Common myeloid progenitor, CD34-positive (primary cell): ENCODE results near the gene IPO9.

Source experiments
- CTCF ChIA-PET: fragments of 350-600 bp; sonication (Branson Sonifier 250); formaldehyde crosslinking; loops from one replicate; lab custom pipeline; 2021; ENCODE audit warnings: antibody characterized with exemption; lab: Charles Lee
- POLR2A ChIA-PET: fragments of 350-600 bp; sonication (Branson Sonifier 250); formaldehyde crosslinking; loops from one replicate; lab custom pipeline; 2021; ENCODE audit warnings: antibody characterized with exemption; lab: Charles Lee
- DNase-seq, 3 donors: peaks; one replicate each; pipeline versions ENCODE4 v3.0.0 to v3.0.0-alpha.2; 2013
- H3K27ac ChIP-seq, 2 experiments: 1 replicate in 1 of 2; 2 replicates in 1 of 2; pipeline ENCODE4 v1.7.0; 2013; ENCODE audit warnings: inconsistent platforms in 2 of 2, low read length in 2 of 2, mild to moderate bottlenecking in 2 of 2, low read depth in 1 of 2, moderate library complexity in 1 of 2; ENCODE audit not compliant: severe bottlenecking in 2 of 2, insufficient read depth in 1 of 2, poor library complexity in 1 of 2
- H3K27me3 ChIP-seq, 5 experiments: replicated peaks in 2 of 5; 1 replicate in 3 of 5; 2 replicates in 2 of 5; pipeline versions ENCODE4 v1.6.1 to v1.7.0; 2013; ENCODE audit warnings: low read length in 4 of 5, mild to moderate bottlenecking in 2 of 5, moderate library complexity in 2 of 5, inconsistent platforms in 1 of 5; ENCODE audit not compliant: insufficient read depth in 5 of 5, control insufficient read depth in 4 of 5
- H3K36me3 ChIP-seq, 4 experiments: 1 replicate in 2 of 4; 2 replicates in 2 of 4; pipeline versions ENCODE4 v1.6.1 to v1.7.0; 2013; ENCODE audit warnings: low read length in 3 of 4, control low read depth in 1 of 4, mild to moderate bottlenecking in 1 of 4; ENCODE audit not compliant: control insufficient read depth in 4 of 4, insufficient read depth in 4 of 4
- H3K4me1 ChIP-seq, 4 experiments: 1 replicate in 3 of 4; 2 replicates in 1 of 4; pipeline versions ENCODE4 v1.6.1 to v1.7.1; 2013; ENCODE audit warnings: low read length in 3 of 4, mild to moderate bottlenecking in 3 of 4, control low read depth in 1 of 4, inconsistent platforms in 1 of 4, moderate library complexity in 1 of 4; ENCODE audit not compliant: control insufficient read depth in 4 of 4, insufficient read depth in 4 of 4; ENCODE audit errors: control extremely low read depth in 1 of 4
- H3K4me3 ChIP-seq, 7 experiments: 1 replicate in 4 of 7; 2 replicates in 3 of 7; pipeline versions ENCODE4 v1.5.1 to v1.7.0; 2013; ENCODE audit warnings: mild to moderate bottlenecking in 7 of 7, low read length in 6 of 7, moderate library complexity in 6 of 7, inconsistent platforms in 2 of 7, low read depth in 2 of 7, control low read depth in 1 of 7; ENCODE audit not compliant: insufficient read depth in 4 of 7, control insufficient read depth in 1 of 7; ENCODE audit errors: extremely low read depth in 1 of 7
- H3K9me3 ChIP-seq, 5 experiments: 1 replicate in 4 of 5; 2 replicates in 1 of 5; pipeline versions ENCODE4 v1.6.1 to v1.7.1; 2013; ENCODE audit warnings: low read length in 4 of 5, mild to moderate bottlenecking in 2 of 5, inconsistent platforms in 1 of 5, low read depth in 1 of 5, moderate library complexity in 1 of 5; ENCODE audit not compliant: control insufficient read depth in 4 of 5, insufficient read depth in 2 of 5; ENCODE audit errors: control extremely low read depth in 1 of 5
- WGBS: methylation state at CpG from one replicate; pipeline ENCODE4 v1.1.5; 2013; ENCODE audit not compliant: insufficient coverage; 5-methylcytosine and 5-hydroxymethylcytosine counted together

Gene IPO9

DNA sequence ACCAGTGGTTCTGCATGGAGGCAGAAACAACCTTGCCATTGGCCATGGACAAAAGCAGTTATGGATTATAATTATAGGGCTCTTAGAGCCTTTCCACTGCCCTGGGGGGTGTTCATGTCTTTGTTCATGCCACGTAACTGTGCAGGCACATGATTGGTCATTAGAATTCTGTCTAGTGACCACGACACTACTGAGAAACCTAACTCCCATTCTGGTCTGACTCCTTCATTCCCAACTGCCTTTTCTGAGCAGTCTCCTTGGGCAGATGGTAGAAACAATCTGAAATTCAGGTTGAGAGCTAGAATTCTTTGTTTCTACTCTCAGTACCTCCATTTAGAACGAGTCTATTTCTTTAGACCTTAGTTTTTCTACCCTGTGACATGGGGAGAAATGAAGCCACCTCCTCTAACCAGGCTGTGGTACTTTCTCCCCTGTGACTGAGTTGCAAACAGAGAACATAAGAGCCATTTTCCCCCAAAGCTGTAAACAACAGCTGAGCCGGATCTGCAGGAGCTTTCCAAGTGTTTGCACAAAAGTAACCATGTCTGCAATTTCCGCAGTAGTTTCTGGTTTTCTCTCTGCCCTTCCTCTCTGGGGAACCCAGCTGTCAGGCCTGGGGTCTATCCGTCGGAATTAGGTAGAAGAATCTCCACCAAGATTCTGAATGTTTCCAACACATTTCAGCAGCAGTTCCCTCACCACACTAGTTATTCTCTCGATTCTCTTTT lies 37.7 kb upstream of the IPO9 start:
- Histone ChIP-seq H3K4me1 (peaks cover 2 to 33% (median 26%) of the 10 kb centered on the region in 4 experiments), H3K4me3 (peak overlapping the region in 2 of 7 experiments; percentile 31 to 40), H3K27me3 (no peaks in the 10 kb centered on the region), H3K9me3 (no peaks in the 10 kb centered on the region), H3K27ac (peak overlapping the region in 1 of 2 experiments; percentile 14), H3K36me3 (peaks cover 2 to 49% (median 16%) of the 10 kb centered on the region in 4 experiments)
- DNase-seq: peak in 2 of 3 donors; percentile 28 to 40
- ChIA-PET POLR2A (no interaction called here), CTCF (interaction anchor here (0.6 to 14.4 kb wide), 14 partner anchors 11 to 348 kb away, joined by 3 to 350 read pairs (median 4); no protein-coding TSS in a partner anchor)
- WGBS: 34% methylated on average over 8 of the region's 8 CpGs

DNA sequence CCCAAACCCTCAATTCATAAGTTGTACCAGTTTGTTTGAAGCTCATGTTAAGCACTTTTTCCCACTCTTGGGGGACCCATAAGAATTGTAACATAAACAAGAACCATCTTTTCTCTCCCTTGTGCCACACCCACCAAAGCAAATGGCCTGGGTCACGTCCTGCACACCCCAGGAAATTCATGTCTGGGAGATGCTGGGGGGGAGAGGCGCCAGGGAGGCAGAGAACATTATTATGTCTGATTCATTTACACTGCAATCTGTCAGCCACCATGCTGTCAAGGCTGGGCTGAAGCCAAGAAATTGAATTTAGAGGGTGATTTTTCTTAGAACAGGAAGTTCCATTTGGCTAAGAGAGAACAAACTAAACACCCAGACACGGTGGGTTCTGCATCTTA lies 37.2 kb upstream of the IPO9 start:
- Histone ChIP-seq H3K9me3 (no peaks in the 10 kb centered on the region), H3K4me1 (peaks cover 2 to 33% (median 26%) of the 10 kb centered on the region in 4 experiments), H3K27ac (no peak overlapping the region), H3K36me3 (peaks cover under 1 to 43% (median 13%) of the 10 kb centered on the region in 4 experiments), H3K27me3 (no peaks in the 10 kb centered on the region), H3K4me3 (peak overlapping the region in 2 of 7 experiments; percentile 31 to 40)
- ChIA-PET CTCF (interaction anchor here (1.0 to 14.4 kb wide), 13 partner anchors 12 to 310 kb away, joined by 3 to 350 read pairs (median 5); no protein-coding TSS in a partner anchor), POLR2A (no interaction called here)
- WGBS: 0% methylated on average over 1 of the region's 3 CpGs
- DNase-seq: peak; percentile 13 to 81 (median 78)

DNA sequence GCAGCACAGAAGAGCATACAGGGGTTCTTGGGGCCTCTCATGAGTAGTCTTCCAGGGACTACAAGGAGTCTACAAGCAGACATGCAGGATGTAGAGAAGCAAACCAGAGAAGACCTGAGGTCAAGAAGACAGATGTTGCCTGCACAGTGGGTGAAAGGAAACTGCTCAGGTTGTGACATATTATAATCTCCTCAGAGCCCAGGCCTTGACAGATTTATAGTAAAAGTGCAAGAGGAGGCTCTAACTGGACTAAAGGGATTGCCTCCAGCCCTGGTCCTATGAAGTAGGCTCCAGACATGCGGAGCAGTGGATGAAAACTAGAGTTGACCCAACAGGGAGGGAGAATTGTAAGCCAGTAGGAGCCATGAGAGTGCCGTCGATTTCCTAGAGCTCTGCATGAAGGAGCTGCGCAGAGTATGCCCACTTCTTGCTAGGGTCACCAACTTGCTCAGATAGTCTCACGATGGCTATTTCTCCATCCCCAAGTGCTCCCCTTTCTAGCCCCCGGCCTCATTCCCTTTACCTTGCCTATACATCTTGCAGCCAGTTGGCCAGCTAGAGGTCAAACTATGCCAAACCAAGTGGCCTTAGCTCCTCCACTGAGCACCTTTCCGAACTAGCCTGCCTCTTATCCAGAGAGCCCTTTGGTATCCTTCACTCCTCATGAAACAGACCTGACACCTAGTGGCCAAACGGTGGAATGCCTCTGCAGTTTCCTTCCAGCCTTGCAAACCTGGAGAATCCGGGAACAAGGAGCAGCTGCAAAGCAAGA lies 36.2 kb upstream of the IPO9 start:
- no peaks in the 10 kb centered on the region for H3K27me3 ChIP-seq
- H3K27ac ChIP-seq: no peak overlapping the region
- DNase-seq: peak; percentile 54 to 75 (median 69)
- H3K36me3 ChIP-seq: peaks cover 0 to 34% (median 6%) of the 10 kb centered on the region in 4 experiments
- H3K9me3 ChIP-seq: no peaks in the 10 kb centered on the region
- H3K4me1 ChIP-seq: peaks cover 2 to 33% (median 26%) of the 10 kb centered on the region in 4 experiments
- POLR2A ChIA-PET: interaction anchor here (1.5 kb wide), 1 partner anchor 83 kb away, joined by 4 read pairs; no protein-coding TSS in a partner anchor
- no peak overlapping the region for H3K4me3 ChIP-seq
- 68% methylated on average over 7 of the region's 9 CpGs for WGBS
- CTCF ChIA-PET: interaction anchor here (0.7 to 14.4 kb wide), 33 partner anchors 9 to 342 kb away, joined by 3 to 350 read pairs (median 4); no protein-coding TSS in a partner anchor

DNA sequence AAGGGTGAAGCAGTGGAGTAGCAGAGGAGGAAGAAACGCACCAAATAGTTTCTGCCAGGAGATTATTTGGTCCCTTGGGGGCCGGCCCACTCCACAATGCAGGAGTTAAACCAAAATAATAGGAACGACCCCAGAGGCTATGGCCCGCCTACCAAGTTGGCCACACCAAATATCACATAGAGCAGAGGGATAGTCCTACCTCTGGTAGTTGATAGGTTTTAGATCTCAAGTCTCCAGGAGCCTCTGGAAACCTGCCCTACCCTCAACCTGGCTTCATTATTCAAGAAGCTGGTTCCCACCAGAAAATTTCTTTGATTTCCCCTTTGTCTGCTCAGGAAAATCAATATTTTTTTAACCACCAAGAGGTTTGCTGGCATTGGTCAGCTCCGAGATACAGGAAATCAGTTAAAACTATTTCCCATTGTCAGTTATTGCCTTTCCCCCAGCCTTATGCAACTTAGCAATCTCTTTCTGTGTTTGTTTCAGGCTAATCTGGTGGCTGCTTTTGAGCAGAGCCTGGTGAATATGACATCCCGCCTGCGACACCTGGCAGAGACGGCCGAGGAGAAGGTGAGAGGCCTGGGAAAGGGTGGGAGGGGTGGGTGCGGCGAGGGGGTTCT lies 35.5 kb upstream of the IPO9 start:
- WGBS: 81% methylated on average over 8 of the region's 11 CpGs
- POLR2A ChIA-PET: interaction anchor here (1.5 kb wide), 1 partner anchor 84 kb away, joined by 4 read pairs; no protein-coding TSS in a partner anchor
- Histone ChIP-seq H3K4me1 (peaks cover 2 to 33% (median 26%) of the 10 kb centered on the region in 4 experiments), H3K27me3 (no peaks in the 10 kb centered on the region), H3K27ac (no peak overlapping the region), H3K36me3 (peaks cover 0 to 30% (median 6%) of the 10 kb centered on the region in 4 experiments), H3K4me3 (no peak overlapping the region), H3K9me3 (no peaks in the 10 kb centered on the region)
- CTCF ChIA-PET: interaction anchor here (0.7 to 14.4 kb wide), 31 partner anchors 10 to 343 kb away, joined by 3 to 350 read pairs (median 4); no protein-coding TSS in a partner anchor
- DNase-seq: no peak

DNA sequence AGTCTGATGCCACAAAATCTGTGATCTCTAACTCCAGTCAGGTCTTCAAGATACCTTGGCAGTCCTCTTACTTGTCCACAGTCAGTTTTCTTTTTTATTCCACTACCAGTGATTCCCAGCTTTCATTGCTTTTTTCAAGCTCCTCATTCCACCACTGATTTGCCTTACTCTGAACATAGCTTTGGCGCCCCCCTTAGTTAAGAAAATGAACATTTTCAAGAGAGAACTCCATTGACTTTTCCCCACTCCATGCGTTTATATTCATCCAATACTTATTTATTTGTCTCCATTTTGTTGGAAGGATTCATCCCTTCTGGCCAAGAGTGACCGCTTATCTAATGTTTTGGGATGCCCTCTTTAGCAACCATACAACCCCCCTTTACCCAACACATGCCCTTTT lies 33.9 kb upstream of the IPO9 start:
- peak; percentile 12 to 34 (median 26) for DNase-seq
- H3K27ac ChIP-seq: no peak overlapping the region
- no peak overlapping the region for H3K4me3 ChIP-seq
- WGBS: 93% methylated on average over 3 of the region's 3 CpGs
- peaks cover 0 to 23% (median 2%) of the 10 kb centered on the region in 4 experiments for H3K36me3 ChIP-seq
- no peaks in the 10 kb centered on the region for H3K9me3 ChIP-seq
- H3K27me3 ChIP-seq: no peaks in the 10 kb centered on the region
- H3K4me1 ChIP-seq: peaks cover 2 to 29% (median 26%) of the 10 kb centered on the region in 4 experiments
- CTCF ChIA-PET: interaction anchor here (0.7 to 14.4 kb wide), 18 partner anchors 8 to 313 kb away, joined by 3 to 350 read pairs (median 5); no protein-coding TSS in a partner anchor
- POLR2A ChIA-PET: interaction anchor here (0.7 to 0.9 kb wide), 2 partner anchors 232 to 282 kb away, joined by 3 read pairs; no protein-coding TSS in a partner anchor

DNA sequence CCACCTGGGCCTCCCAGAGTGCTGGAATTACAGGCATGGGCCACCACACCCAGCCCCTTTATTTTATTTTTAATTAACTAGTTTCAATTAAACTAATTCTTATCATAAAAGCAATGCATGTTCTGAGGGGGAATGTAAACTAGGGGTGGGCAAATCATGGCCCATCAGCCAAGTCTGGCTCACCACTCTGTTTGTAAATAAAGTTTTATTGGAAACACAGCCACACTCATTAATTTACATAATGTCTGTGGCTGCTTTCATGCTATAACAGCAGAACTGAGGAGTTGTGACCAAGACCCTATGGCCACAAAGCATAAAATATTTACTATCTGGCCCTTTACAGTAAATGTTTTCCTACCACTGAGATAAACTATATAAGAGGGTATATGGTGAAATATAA lies 28.7 kb upstream of the IPO9 start:
- DNase-seq: no peak
- ChIA-PET POLR2A (no interaction called here), CTCF (no interaction called here)
- H3K36me3 ChIP-seq: peaks cover 0 to 31% (median 3%) of the 10 kb centered on the region in 4 experiments
- H3K9me3 ChIP-seq: no peaks in the 10 kb centered on the region
- no peak overlapping the region for H3K27ac ChIP-seq
- H3K4me1 ChIP-seq: no peaks in the 10 kb centered on the region
- H3K27me3 ChIP-seq: no peaks in the 10 kb centered on the region
- no peak overlapping the region for H3K4me3 ChIP-seq
